ENCODE results near the gene ACTR6. TPM values are rescaled to one million over a fixed set of nuclear protein-coding genes. Genes with fewer than 3 reads are reported as not detected.

ACTR6 gene
- total and polyA plus RNA-seq, 2 donors (not counting 3 experiments of a cell fraction or from before 2014, with no cell fraction given) = 7.5 to 23.2 TPM

GRCh38 chr12:100154474-100155247 lies 46.0 kb upstream of the ACTR6 start:
- ChIA-PET POLR2A (no interaction called here), CTCF (interaction anchor here (0.6 to 2.1 kb wide), 32 partner anchors 9 to 401 kb away, joined by 3 to 26 read pairs (median 4); partner anchors contain the start of genes ACTR6 and SCYL2)
- intact Hi-C loops (cut with micrococcal nuclease) = loop anchor here (1.0 to 10.0 kb wide), 5 partner anchors 11 to 588 kb away; partner anchors contain the start of gene ACTR6
- dilution Hi-C loops (cut with MboI; ENCODE audit: extremely low pct_ligation_motif_present, low sequenced_read_pairs) = no loop called here
- Histone ChIP-seq H3K36me3 (ENCODE audit: control insufficient read depth in 2 of 2, extremely low read depth in 1 of 2, insufficient read depth in 2 of 2, low read length in 2 of 2) (no peaks in the 10 kb centered on the region), H2AFZ (ENCODE audit: low read depth, low read length) (no peak overlapping the region), H3K4me1 (ENCODE audit: control insufficient read depth, extremely low read depth, insufficient read depth, low read length) (no peaks in the 10 kb centered on the region), H3K4me3 (replicated peaks in 1 of 3; ENCODE audit: insufficient read depth in 1 of 3, low read depth in 1 of 3, low read length in 3 of 3) (no peak overlapping the region), H3K9me1 (replicated peaks; ENCODE audit: control insufficient read depth, extremely low read depth, insufficient read depth, low read length) (no peaks in the 10 kb centered on the region), H3K27ac (ENCODE audit: insufficient read depth, low read depth, low read length) (no peak overlapping the region), H3K27me3 (ENCODE audit: control insufficient read depth in 2 of 2, insufficient read depth in 2 of 2, low read length in 2 of 2) (no peaks in the 10 kb centered on the region), H3K79me2 (ENCODE audit: control insufficient read depth, insufficient read depth, low read length) (no peaks in the 10 kb centered on the region), H3K4me2 (ENCODE audit: insufficient read depth, low read length) (no peak overlapping the region), H4K20me1 (replicated peaks; ENCODE audit: control insufficient read depth, extremely low read depth, insufficient read depth, low read length) (no peaks in the 10 kb centered on the region), H3K9ac (replicated peaks; ENCODE audit: extremely low read depth, insufficient read depth, low read length) (no peak overlapping the region), H3K9me3 (replicated peaks; ENCODE audit: control insufficient read depth, insufficient read depth, low read length) (no peaks in the 10 kb centered on the region)
- no TSS peak for BruUV-seq (replicated peaks)
- TF ChIP-seq CTCF (IDR thresholded peaks at IDR 0.05; ENCODE audit: extremely low read depth in 1 of 2, insufficient read depth in 1 of 2, low read depth in 1 of 2, low read length in 2 of 2) = peak; percentile 91 to 93
- no peak for TF ChIP-seq FOS (IDR thresholded peaks at IDR 0.05; ENCODE audit: borderline replicate concordance, insufficient read depth, low read length)
- TF ChIP-seq GATA2 (IDR thresholded peaks at IDR 0.05; ENCODE audit: insufficient read depth, insufficient read length, low read depth, low read length) = no peak
- TF ChIP-seq JUN (IDR thresholded peaks at IDR 0.05; ENCODE audit: borderline replicate concordance, insufficient read depth, insufficient read length, low read depth) = no peak
- no peak for TF ChIP-seq POLR2AphosphoS5 (IDR thresholded peaks at IDR 0.05; ENCODE audit: insufficient read depth, low read depth, low read length)
- FAIRE-seq (peak; percentile 63), DNase-seq (ENCODE audit: low read depth, low spot score) (peak; percentile 51)

Data from endothelial cell of umbilical vein (primary cell).